ENCODE results near the gene CYP39A1. TPM values are rescaled to one million over a fixed set of nuclear protein-coding genes. Genes with fewer than 3 reads are reported as not detected.

Gene CYP39A1
- total and polyA plus RNA-seq, 2 of the 13 experiments (the other 11 are each of a cell fraction or from before 2014, with no cell fraction given) = 0.13 TPM; not detected in 1

DNA sequence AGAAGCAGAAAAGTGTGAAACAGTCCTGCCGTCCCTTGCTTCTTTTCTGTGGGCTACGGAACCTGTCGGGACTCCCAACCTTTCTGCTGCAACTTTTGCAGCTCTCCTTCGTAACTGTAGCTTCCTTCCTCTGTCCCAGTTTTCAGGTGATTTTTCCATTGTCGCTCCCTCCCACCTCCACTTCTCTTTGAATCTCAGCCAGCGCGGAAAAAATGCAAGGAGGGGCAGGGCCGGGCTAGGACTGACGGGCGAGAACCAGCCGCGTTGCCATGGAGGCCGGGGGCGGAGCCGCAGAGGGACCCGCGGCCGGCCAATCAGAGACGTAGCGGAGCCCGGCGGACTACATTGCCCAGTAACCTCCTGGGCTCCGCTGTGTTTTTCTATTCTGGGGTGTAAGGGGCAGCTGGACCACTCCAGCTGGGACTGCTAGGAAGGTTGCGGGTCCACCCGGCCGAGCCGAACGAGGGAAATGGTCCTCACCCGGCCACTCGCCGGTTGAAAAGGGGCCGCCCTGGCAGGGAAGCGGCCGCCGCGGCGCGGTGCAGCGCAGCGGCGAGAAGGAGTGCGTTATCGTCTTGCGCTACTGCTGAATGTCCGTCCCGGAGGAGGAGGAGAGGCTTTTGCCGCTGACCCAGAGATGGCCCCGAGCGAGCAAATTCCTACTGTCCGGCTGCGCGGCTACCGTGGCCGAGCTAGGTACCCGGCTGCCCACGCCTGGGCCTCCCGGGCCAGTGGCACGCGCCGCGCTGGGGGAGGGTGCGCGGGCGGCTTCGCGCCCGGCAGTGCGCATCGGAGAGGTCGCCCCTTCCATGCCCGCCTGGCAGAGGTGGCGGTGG lies at the start of gene CYP39A1, which contains the start of gene SLC25A27 (continued):
- TF ChIP-seq, protein P1, sequence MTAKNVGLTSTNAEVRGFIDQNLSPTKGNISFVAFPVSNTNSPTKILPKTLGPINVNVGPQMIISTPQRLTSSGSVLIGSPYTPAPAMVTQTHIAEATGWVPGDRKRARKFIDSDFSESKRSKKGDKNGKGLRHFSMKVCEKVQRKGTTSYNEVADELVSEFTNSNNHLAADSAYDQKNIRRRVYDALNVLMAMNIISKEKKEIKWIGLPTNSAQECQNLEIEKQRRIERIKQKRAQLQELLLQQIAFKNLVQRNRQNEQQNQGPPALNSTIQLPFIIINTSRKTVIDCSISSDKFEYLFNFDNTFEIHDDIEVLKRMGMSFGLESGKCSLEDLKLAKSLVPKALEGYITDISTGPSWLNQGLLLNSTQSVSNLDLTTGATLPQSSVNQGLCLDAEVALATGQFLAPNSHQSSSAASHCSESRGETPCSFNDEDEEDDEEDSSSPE (CRISPR knock-in tag; IDR thresholded peaks at IDR 0.05) = peak; percentile 69
- no peak for TF ChIP-seq ATF1 (CRISPR knock-in tag; IDR thresholded peaks at IDR 0.05)
- TF ChIP-seq SMARCC2 (IDR thresholded peaks at IDR 0.05) = no peak
- TF ChIP-seq ZNF605 (CRISPR knock-in tag; IDR thresholded peaks at IDR 0.05) = no peak
- TF ChIP-seq, protein P2, sequence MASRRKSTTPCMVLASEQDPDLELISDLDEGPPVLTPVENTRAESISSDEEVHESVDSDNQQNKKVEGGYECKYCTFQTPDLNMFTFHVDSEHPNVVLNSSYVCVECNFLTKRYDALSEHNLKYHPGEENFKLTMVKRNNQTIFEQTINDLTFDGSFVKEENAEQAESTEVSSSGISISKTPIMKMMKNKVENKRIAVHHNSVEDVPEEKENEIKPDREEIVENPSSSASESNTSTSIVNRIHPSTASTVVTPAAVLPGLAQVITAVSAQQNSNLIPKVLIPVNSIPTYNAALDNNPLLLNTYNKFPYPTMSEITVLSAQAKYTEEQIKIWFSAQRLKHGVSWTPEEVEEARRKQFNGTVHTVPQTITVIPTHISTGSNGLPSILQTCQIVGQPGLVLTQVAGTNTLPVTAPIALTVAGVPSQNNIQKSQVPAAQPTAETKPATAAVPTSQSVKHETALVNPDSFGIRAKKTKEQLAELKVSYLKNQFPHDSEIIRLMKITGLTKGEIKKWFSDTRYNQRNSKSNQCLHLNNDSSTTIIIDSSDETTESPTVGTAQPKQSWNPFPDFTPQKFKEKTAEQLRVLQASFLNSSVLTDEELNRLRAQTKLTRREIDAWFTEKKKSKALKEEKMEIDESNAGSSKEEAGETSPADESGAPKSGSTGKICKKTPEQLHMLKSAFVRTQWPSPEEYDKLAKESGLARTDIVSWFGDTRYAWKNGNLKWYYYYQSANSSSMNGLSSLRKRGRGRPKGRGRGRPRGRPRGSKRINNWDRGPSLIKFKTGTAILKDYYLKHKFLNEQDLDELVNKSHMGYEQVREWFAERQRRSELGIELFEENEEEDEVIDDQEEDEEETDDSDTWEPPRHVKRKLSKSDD (CRISPR knock-in tag; IDR thresholded peaks at IDR 0.05; ENCODE audit: low read depth) = no peak
- TF ChIP-seq ZKSCAN1 (IDR thresholded peaks at IDR 0.05; ENCODE audit: low read length) = no peak
- no peak for TF ChIP-seq SP140L (CRISPR knock-in tag; IDR thresholded peaks at IDR 0.05; ENCODE audit: borderline replicate concordance)
- no peak for TF ChIP-seq ZNF652 (CRISPR knock-in tag; IDR thresholded peaks at IDR 0.05; ENCODE audit: borderline replicate concordance, low read depth)
- TF ChIP-seq SOX5 (CRISPR knock-in tag; IDR thresholded peaks at IDR 0.05; ENCODE audit: borderline replicate concordance) = no peak
- TF ChIP-seq ZNF768 (CRISPR knock-in tag; IDR thresholded peaks at IDR 0.05) = peak; percentile 67; the same call in 1 of the 2 replicates
- TF ChIP-seq, protein P3, sequence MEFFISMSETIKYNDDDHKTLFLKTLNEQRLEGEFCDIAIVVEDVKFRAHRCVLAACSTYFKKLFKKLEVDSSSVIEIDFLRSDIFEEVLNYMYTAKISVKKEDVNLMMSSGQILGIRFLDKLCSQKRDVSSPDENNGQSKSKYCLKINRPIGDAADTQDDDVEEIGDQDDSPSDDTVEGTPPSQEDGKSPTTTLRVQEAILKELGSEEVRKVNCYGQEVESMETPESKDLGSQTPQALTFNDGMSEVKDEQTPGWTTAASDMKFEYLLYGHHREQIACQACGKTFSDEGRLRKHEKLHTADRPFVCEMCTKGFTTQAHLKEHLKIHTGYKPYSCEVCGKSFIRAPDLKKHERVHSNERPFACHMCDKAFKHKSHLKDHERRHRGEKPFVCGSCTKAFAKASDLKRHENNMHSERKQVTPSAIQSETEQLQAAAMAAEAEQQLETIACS (CRISPR knock-in tag; IDR thresholded peaks at IDR 0.05) = no peak
- no peak for TF ChIP-seq CC2D1A (CRISPR knock-in tag; IDR thresholded peaks at IDR 0.05)
- TF ChIP-seq FOXK1 (CRISPR knock-in tag; IDR thresholded peaks at IDR 0.05; ENCODE audit: borderline replicate concordance, low read depth) = peak; percentile 40; the same call in 1 of the 2 replicates
- no peak for TF ChIP-seq PHF5A (CRISPR knock-in tag; IDR thresholded peaks at IDR 0.05; ENCODE audit: low read depth, unreplicated experiment)
- TF ChIP-seq, protein P4, sequence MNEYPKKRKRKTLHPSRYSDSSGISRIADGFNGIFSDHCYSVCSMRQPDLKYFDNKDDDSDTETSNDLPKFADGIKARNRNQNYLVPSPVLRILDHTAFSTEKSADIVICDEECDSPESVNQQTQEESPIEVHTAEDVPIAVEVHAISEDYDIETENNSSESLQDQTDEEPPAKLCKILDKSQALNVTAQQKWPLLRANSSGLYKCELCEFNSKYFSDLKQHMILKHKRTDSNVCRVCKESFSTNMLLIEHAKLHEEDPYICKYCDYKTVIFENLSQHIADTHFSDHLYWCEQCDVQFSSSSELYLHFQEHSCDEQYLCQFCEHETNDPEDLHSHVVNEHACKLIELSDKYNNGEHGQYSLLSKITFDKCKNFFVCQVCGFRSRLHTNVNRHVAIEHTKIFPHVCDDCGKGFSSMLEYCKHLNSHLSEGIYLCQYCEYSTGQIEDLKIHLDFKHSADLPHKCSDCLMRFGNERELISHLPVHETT (CRISPR knock-in tag; conservative IDR thresholded peaks at IDR 0.05) = no peak
- no peak for TF ChIP-seq FLYWCH1 (CRISPR knock-in tag; IDR thresholded peaks at IDR 0.05)
- TF ChIP-seq ZNF230 (CRISPR knock-in tag; IDR thresholded peaks at IDR 0.05) = no peak
- no peak for TF ChIP-seq WIZ (CRISPR knock-in tag; IDR thresholded peaks at IDR 0.05)
- TF ChIP-seq ZNF446 (CRISPR knock-in tag; IDR thresholded peaks at IDR 0.05) = no peak
- TF ChIP-seq ZNF282 (IDR thresholded peaks at IDR 0.05; ENCODE audit: partially characterized antibody) = no peak
- peak; percentile 41; the same call in 1 of the 2 replicates for TF ChIP-seq ZNF547 (CRISPR knock-in tag; IDR thresholded peaks at IDR 0.05)
- TF ChIP-seq NAIF1 (CRISPR knock-in tag; IDR thresholded peaks at IDR 0.05; ENCODE audit: borderline replicate concordance) = peak; percentile 54; the same call in 1 of the 2 replicates
- TF ChIP-seq, protein P5, sequence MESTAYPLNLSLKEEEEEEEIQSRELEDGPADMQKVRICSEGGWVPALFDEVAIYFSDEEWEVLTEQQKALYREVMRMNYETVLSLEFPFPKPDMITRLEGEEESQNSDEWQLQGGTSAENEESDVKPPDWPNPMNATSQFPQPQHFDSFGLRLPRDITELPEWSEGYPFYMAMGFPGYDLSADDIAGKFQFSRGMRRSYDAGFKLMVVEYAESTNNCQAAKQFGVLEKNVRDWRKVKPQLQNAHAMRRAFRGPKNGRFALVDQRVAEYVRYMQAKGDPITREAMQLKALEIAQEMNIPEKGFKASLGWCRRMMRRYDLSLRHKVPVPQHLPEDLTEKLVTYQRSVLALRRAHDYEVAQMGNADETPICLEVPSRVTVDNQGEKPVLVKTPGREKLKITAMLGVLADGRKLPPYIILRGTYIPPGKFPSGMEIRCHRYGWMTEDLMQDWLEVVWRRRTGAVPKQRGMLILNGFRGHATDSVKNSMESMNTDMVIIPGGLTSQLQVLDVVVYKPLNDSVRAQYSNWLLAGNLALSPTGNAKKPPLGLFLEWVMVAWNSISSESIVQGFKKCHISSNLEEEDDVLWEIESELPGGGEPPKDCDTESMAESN (CRISPR knock-in tag; conservative IDR thresholded peaks at IDR 0.05) = 0 out of 2 replicates have a peak, but pooled peaks have one; percentile 15

All from HepG2 (cell line).